DOHH2 (cell line): ENCODE measurements around the gene FILIP1L.

Experiments used
- H3F3A ChIP-seq: fragments of 200-600 bp; sonication (generic), shearing (Covaris generic); 2 replicates; pipeline ENCODE4 v1.6.0; 2016; ENCODE audit warnings: antibody characterized with exemption, mild to moderate bottlenecking; ENCODE audit not compliant: control insufficient read depth, insufficient read depth
- H3K27ac ChIP-seq: fragments of 200-600 bp; sonication (generic); 2 replicates; pipeline ENCODE4 v1.5.1; 2014; ENCODE audit warnings: low read depth, mild to moderate bottlenecking, low read length, moderate library complexity
- H3K27me3 ChIP-seq: fragments of 200-600 bp; sonication (generic); 2 replicates; pipeline ENCODE4 v1.6.1; 2014; ENCODE audit warnings: mild to moderate bottlenecking, low read length, mixed read lengths; ENCODE audit not compliant: control insufficient read depth
- H3K36me3 ChIP-seq: fragments of 200-600 bp; sonication (generic); 2 replicates; pipeline ENCODE4 v1.6.1; 2014; ENCODE audit warnings: mild to moderate bottlenecking, low read length, moderate library complexity, mixed read lengths; ENCODE audit not compliant: control insufficient read depth
- H3K4me1 ChIP-seq: fragments of 200-600 bp; sonication (generic); 2 replicates; pipeline ENCODE4 v1.6.1; 2014; ENCODE audit warnings: mild to moderate bottlenecking, low read length, mixed read lengths; ENCODE audit not compliant: control insufficient read depth
- H3K4me2 ChIP-seq: fragments of 200-600 bp; sonication (generic); 2 replicates; pipeline ENCODE4 v1.6.0; 2014; ENCODE audit warnings: mild to moderate bottlenecking, low read length, moderate library complexity
- H3K4me3 ChIP-seq: fragments of 200-600 bp; sonication (generic); 2 replicates; pipeline ENCODE4 v1.5.1; 2014; ENCODE audit warnings: mild to moderate bottlenecking, low read length, mixed read lengths
- H3K79me2 ChIP-seq: fragments of 200-600 bp; sonication (generic); 2 replicates; pipeline ENCODE4 v1.6.1; 2014; ENCODE audit warnings: mild to moderate bottlenecking, low read length, mixed read lengths; ENCODE audit not compliant: control insufficient read depth
- H3K9me2 ChIP-seq: fragments of 200-600 bp; sonication (generic); replicated peaks from 2 replicates; pipeline ENCODE4 v1.6.1; 2014; ENCODE audit warnings: mild to moderate bottlenecking, low read length, mixed read lengths; ENCODE audit not compliant: control insufficient read depth
- H3K9me3 ChIP-seq: fragments of 200-600 bp; sonication (generic); 2 replicates; pipeline ENCODE4 v1.6.1; 2014; ENCODE audit warnings: antibody characterized with exemption, low read length, mixed read lengths; ENCODE audit not compliant: control insufficient read depth, insufficient read depth
- H4K20me1 ChIP-seq: fragments of 200-600 bp; sonication (generic); 2 replicates; pipeline ENCODE4 v1.6.0; 2014; ENCODE audit warnings: low read depth, mild to moderate bottlenecking, antibody characterized with exemption, low read length, moderate library complexity; ENCODE audit not compliant: control insufficient read depth, insufficient read depth
- EZH2phosphoT487 ChIP-seq: fragments of 200-600 bp; sonication (generic); IDR thresholded peaks from 2 replicates; pipeline ENCODE4 v1.6.1; 2017; ENCODE audit warnings: borderline replicate concordance, mild to moderate bottlenecking, antibody characterized with exemption, low read length, moderate library complexity, mixed read lengths
- TF ChIP-seq, protein P1 (sequence below): fragments of 200-600 bp; sonication (generic); IDR thresholded peaks from one replicate; pipeline ENCODE4 v1.5.1; 2014; ENCODE audit warnings: antibody characterized with exemption, mild to moderate bottlenecking, low read depth, low read length; ENCODE audit not compliant: poor library complexity, severe bottlenecking

The FILIP1L gene

DNA sequence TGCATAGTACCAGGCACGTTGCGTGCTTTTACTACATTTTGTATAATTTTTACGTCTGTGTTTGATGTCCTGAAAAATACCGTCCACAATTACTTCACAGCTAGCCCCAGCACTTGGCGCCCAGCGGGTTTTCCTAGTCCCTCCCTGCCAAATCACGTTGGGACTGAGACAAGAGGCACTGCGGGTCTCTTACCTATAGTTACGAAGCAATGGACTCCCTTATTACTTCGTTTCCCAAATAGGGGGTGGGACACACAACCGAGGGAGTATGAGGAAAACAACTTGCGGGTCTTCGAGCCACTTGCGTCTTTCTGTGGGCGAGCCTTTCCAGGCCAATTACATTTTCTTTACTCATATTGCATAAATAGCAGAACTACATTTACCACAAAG lies 297.3 kb downstream of the FILIP1L start:
- Histone ChIP-seq H3K27ac (peak overlapping the region; percentile 41), H3K9me2 (no peaks in the 10 kb centered on the region)

DNA sequence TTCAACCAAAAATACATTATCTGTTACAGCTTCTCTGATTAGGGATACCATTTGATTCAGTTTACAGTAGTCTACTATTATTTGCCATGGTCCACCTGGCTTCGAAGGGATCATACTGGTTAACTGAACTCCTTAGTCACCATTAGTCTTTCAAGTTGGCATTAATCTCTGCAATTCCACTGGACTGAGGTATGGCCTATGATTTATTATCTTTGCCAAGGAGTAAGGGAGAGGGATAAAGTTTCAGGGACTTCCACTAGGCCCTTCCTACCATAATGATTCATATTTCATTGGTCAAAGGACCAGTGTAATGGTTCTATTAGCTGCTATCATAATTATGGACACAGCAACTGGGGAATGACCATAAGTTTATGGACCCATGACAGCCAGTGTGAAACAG lies 303.9 kb downstream of the FILIP1L start:
- no peaks in the 10 kb centered on the region for H3K27me3 ChIP-seq
- no peaks in the 10 kb centered on the region for H3K9me2 ChIP-seq
- peaks cover 6% of the 10 kb centered on the region; the same call in 1 of the 2 replicates for H3K79me2 ChIP-seq
- H3K4me1 ChIP-seq: no peaks in the 10 kb centered on the region
- H3K9me3 ChIP-seq: peaks cover 10% of the 10 kb centered on the region
- no peaks in the 10 kb centered on the region for H3K36me3 ChIP-seq
- no peak overlapping the region for H3K4me3 ChIP-seq
- no peak for TF ChIP-seq EZH2phosphoT487
- TF ChIP-seq, protein P1, sequence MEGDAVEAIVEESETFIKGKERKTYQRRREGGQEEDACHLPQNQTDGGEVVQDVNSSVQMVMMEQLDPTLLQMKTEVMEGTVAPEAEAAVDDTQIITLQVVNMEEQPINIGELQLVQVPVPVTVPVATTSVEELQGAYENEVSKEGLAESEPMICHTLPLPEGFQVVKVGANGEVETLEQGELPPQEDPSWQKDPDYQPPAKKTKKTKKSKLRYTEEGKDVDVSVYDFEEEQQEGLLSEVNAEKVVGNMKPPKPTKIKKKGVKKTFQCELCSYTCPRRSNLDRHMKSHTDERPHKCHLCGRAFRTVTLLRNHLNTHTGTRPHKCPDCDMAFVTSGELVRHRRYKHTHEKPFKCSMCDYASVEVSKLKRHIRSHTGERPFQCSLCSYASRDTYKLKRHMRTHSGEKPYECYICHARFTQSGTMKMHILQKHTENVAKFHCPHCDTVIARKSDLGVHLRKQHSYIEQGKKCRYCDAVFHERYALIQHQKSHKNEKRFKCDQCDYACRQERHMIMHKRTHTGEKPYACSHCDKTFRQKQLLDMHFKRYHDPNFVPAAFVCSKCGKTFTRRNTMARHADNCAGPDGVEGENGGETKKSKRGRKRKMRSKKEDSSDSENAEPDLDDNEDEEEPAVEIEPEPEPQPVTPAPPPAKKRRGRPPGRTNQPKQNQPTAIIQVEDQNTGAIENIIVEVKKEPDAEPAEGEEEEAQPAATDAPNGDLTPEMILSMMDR: no peak
- no peaks in the 10 kb centered on the region for H4K20me1 ChIP-seq
- no peak overlapping the region for H3K27ac ChIP-seq
- no peak overlapping the region for H3K4me2 ChIP-seq
- no peaks in the 10 kb centered on the region for H3F3A ChIP-seq

More for the DNA sequence above, 297.3 kb downstream of the FILIP1L start:
- peaks cover 26% of the 10 kb centered on the region for H3K4me1 ChIP-seq
- H3K9me3 ChIP-seq: no peaks in the 10 kb centered on the region
- H3K79me2 ChIP-seq: peaks cover 65% of the 10 kb centered on the region
- no peaks in the 10 kb centered on the region for H3F3A ChIP-seq
- H3K4me3 ChIP-seq: peak overlapping the region; percentile 79
- peaks cover 5% of the 10 kb centered on the region; the same call in 1 of the 2 replicates for H3K36me3 ChIP-seq
- no peak for TF ChIP-seq EZH2phosphoT487
- TF ChIP-seq, protein P1: no peak
- H3K27me3 ChIP-seq: no peaks in the 10 kb centered on the region
- no peaks in the 10 kb centered on the region for H4K20me1 ChIP-seq
- H3K4me2 ChIP-seq: peak overlapping the region; percentile 63

DNA sequence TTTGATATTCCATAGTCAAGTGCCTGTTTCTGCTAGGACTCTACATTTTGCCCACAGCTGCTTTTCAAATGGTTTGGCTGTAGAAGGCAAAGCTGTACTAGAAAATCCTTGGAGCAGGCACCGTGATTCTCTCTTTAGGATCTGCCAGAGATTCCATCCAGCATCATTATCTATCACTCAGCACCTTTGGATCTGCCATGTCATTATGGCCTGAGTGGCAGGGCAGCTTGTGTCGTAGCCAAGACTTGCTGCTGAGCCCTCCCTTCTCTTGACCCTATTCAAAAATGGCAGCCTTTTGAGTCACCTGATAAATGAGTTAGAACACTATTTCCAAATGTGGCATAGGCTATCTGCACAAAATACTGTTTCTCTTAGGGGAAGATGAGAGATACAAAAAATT lies 304.7 kb downstream of the FILIP1L start:
- Histone ChIP-seq H3K79me2 (peaks cover 2% of the 10 kb centered on the region; the same call in 1 of the 2 replicates), H3K27me3 (no peaks in the 10 kb centered on the region), H3K4me2 (no peak overlapping the region), H3K9me2 (no peaks in the 10 kb centered on the region), H3F3A (no peaks in the 10 kb centered on the region), H3K9me3 (peaks cover 18% of the 10 kb centered on the region), H3K4me1 (no peaks in the 10 kb centered on the region), H3K27ac (no peak overlapping the region), H3K4me3 (no peak overlapping the region), H3K36me3 (peaks cover 3% of the 10 kb centered on the region; the same call in 1 of the 2 replicates), H4K20me1 (no peaks in the 10 kb centered on the region)
- TF ChIP-seq EZH2phosphoT487: no peak
- TF ChIP-seq, protein P1: no peak
